Umbilical cord (tissue), 2 donors: ENCODE data around the gene FMO2. TPM values are rescaled to one million over a fixed set of nuclear protein-coding genes. Genes with fewer than 3 reads are reported as not detected.

Source experiments
- DNase-seq: peaks from one replicate; pipeline ENCODE4 v3.0.0-alpha.2; 2015; ENCODE audit warnings: low spot score
- total RNA-seq: library from RNA; depleted of rRNA; stranded (reverse); fragments of >200 nt; gene quantifications from one replicate; pipeline ENCODE4 v1.2.3, GENCODE V29; 2014; ENCODE audit warnings: low replicate concordance; ENCODE audit not compliant: insufficient read depth

Gene FMO2
- total RNA-seq, 1 donor from 2014 or later, result 15.4 TPM

GRCh38 chr1:171174560-171175294, 10.4 kb upstream of the FMO2 start:
- DNase-seq, result no peak

- DNase-seq, result no peak
These were observed 7.8 kb upstream of the FMO2 start for GRCh38 chr1:171177261-171177660.

- DNase-seq, result no peak
These were observed 5.5 kb upstream of the FMO2 start for GRCh38 chr1:171179318-171180227.

GRCh38 chr1:171180670-171181069, 4.4 kb upstream of the FMO2 start:
- DNase-seq, result no peak

- DNase-seq, result peak; percentile 7
These were observed 3.5 kb downstream of the FMO2 start for GRCh38 chr1:171188388-171189266.

GRCh38 chr1:171191992-171192391, 6.9 kb downstream of the FMO2 start:
- DNase-seq, result no peak

GRCh38 chr1:171195767-171196166, 10.7 kb downstream of the FMO2 start:
- DNase-seq, result no peak

- no peak for DNase-seq
These were observed 11.3 kb downstream of the FMO2 start for GRCh38 chr1:171196351-171196750.

- no peak for DNase-seq
These were observed 13.0 kb downstream of the FMO2 start for GRCh38 chr1:171198081-171198480.

GRCh38 chr1:171204296-171204695, 19.2 kb downstream of the FMO2 start:
- DNase-seq, result no peak

- no peak for DNase-seq
These were observed 21.3 kb downstream of the FMO2 start for GRCh38 chr1:171206204-171206977.

- no peak for DNase-seq
These were observed 21.9 kb downstream of the FMO2 start for GRCh38 chr1:171206978-171207355.

- DNase-seq, result no peak
These were observed 22.3 kb downstream of the FMO2 start for GRCh38 chr1:171207377-171207776.

GRCh38 chr1:171210355-171210754, 25.3 kb downstream of the FMO2 start:
- DNase-seq, result no peak

- no peak for DNase-seq
These were observed 27.7 kb downstream of the FMO2 start for GRCh38 chr1:171212607-171213351.

GRCh38 chr1:171213559-171214454, 28.7 kb downstream of the FMO2 start:
- DNase-seq, result no peak

GRCh38 chr1:171217658-171218443, 32.8 kb downstream of the FMO2 start:
- no peak for DNase-seq

GRCh38 chr1:171218661-171219060, 33.6 kb downstream of the FMO2 start:
- DNase-seq, result no peak
